Thyroid gland (tissue), 4 donors: Measurements from ENCODE around the gene EEFSEC.

ENCODE experiments used
- CTCF ChIP-seq, 6 experiments: fragments of 200-600 bp in 3 of 6; fragments of 450-650 bp in 3 of 6; sonication (generic) in 3 of 6; IDR thresholded peaks; one replicate each; pipeline ENCODE4 v1.5.1; 2016 to 2019; ENCODE audit warnings: antibody characterized with exemption in 6 of 6, mild to moderate bottlenecking in 2 of 6, inconsistent platforms in 1 of 6, moderate library complexity in 1 of 6
- POLR2A ChIP-seq, 2 donors: fragments of 450-650 bp; IDR thresholded peaks; one replicate each; pipeline ENCODE4 v1.6.1; 2017; ENCODE audit warnings: antibody characterized with exemption in 2 of 2, mild to moderate bottlenecking in 2 of 2, moderate library complexity in 1 of 2

DNA sequence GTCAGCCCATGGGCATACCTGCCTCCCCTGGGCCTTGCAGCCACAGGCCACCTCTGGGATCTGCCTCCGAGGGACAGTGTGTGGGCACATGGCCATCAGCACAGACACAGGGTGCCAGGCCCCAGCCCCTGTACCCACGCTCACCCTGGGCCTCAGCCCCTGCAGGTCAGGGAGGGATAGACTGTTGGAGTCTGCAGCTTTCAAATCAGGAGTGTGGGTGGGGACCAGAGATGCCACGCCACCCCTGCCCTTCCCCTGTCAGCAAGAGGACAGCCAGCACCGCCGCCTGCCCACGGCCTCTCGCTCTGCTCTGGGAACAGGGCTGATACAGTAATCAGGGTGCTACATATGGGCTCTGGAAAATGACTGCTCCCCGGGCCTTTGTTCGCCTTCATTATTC is 240.8 kb downstream of the EEFSEC start:
- TF ChIP-seq POLR2A (IDR thresholded peaks at IDR 0.05) (no peak), CTCF (IDR thresholded peaks at IDR 0.05) (no peak)
